Measurements from ENCODE around the gene ACSL4.

Gene ACSL4

GRCh38 chrX:109707720-109708119 lies 25.3 kb downstream of the ACSL4 start:
- peaks cover 6% of the 10 kb centered on the region for H3K36me3 Mint-ChIP-seq (ENCODE audit: low read depth)
- no peak for TF ChIP-seq CTCF (IDR thresholded peaks at IDR 0.05; ENCODE audit: unreplicated experiment in 3 of 3)

GRCh38 chrX:109707319-109707718 lies 25.7 kb downstream of the ACSL4 start:
- TF ChIP-seq CTCF (IDR thresholded peaks at IDR 0.05; ENCODE audit: unreplicated experiment in 3 of 3), result no peak
- Mint-ChIP-seq H3K9me3 (no peaks in the 10 kb centered on the region), H3K27ac (peak overlapping the region in 1 of 3 experiments; percentile 60), H3K27me3 (ENCODE audit: low read depth) (no peaks in the 10 kb centered on the region), H3K4me3 (no peak overlapping the region), H3K36me3 (ENCODE audit: low read depth) (peaks cover 9% of the 10 kb centered on the region), H3K4me1 (peaks cover 26% of the 10 kb centered on the region)

More at GRCh38 chrX:109707720-109708119, 25.3 kb downstream of the ACSL4 start:
- peaks cover 26% of the 10 kb centered on the region for H3K4me1 Mint-ChIP-seq
- no peaks in the 10 kb centered on the region for H3K27me3 Mint-ChIP-seq (ENCODE audit: low read depth)
- H3K4me3 Mint-ChIP-seq, result no peak overlapping the region
- H3K9me3 Mint-ChIP-seq, result no peaks in the 10 kb centered on the region
- peak overlapping the region in 1 of 3 experiments; percentile 60 for H3K27ac Mint-ChIP-seq

- Mint-ChIP-seq H3K27ac (peak overlapping the region in 1 of 3 experiments; percentile 1), H3K36me3 (ENCODE audit: low read depth) (peaks cover 13% of the 10 kb centered on the region), H3K9me3 (no peaks in the 10 kb centered on the region), H3K4me3 (no peak overlapping the region), H3K4me1 (peaks cover 13% of the 10 kb centered on the region), H3K27me3 (ENCODE audit: low read depth) (no peaks in the 10 kb centered on the region)
- TF ChIP-seq CTCF (IDR thresholded peaks at IDR 0.05; ENCODE audit: unreplicated experiment in 3 of 3), result no peak
Measured at GRCh38 chrX:109704563-109704962, 28.5 kb downstream of the ACSL4 start.

- Mint-ChIP-seq H3K4me3 (no peak overlapping the region), H3K27me3 (ENCODE audit: low read depth) (no peaks in the 10 kb centered on the region), H3K9me3 (no peaks in the 10 kb centered on the region), H3K4me1 (peaks cover 22% of the 10 kb centered on the region), H3K27ac (no peak overlapping the region), H3K36me3 (ENCODE audit: low read depth) (peaks cover 7% of the 10 kb centered on the region)
- TF ChIP-seq CTCF (IDR thresholded peaks at IDR 0.05; ENCODE audit: unreplicated experiment in 3 of 3), result no peak
Measured at GRCh38 chrX:109697855-109698254, 35.2 kb downstream of the ACSL4 start.

- H3K27ac Mint-ChIP-seq, result peak overlapping the region in 1 of 3 experiments; percentile 32
- no peak overlapping the region for H3K4me3 Mint-ChIP-seq
- H3K36me3 Mint-ChIP-seq (ENCODE audit: low read depth), result no peaks in the 10 kb centered on the region
- H3K9me3 Mint-ChIP-seq, result no peaks in the 10 kb centered on the region
- H3K4me1 Mint-ChIP-seq, result peaks cover 22% of the 10 kb centered on the region
- no peak for TF ChIP-seq CTCF (IDR thresholded peaks at IDR 0.05; ENCODE audit: unreplicated experiment in 3 of 3)
- H3K27me3 Mint-ChIP-seq (ENCODE audit: low read depth), result no peaks in the 10 kb centered on the region
Measured at GRCh38 chrX:109696146-109696740, 36.8 kb downstream of the ACSL4 start.

- no peak for TF ChIP-seq CTCF (IDR thresholded peaks at IDR 0.05; ENCODE audit: unreplicated experiment in 3 of 3)
- no peaks in the 10 kb centered on the region for H3K27me3 Mint-ChIP-seq (ENCODE audit: low read depth)
- H3K4me1 Mint-ChIP-seq, result peaks cover 22% of the 10 kb centered on the region
- no peaks in the 10 kb centered on the region for H3K9me3 Mint-ChIP-seq
- no peaks in the 10 kb centered on the region for H3K36me3 Mint-ChIP-seq (ENCODE audit: low read depth)
- H3K4me3 Mint-ChIP-seq, result no peak overlapping the region
- no peak overlapping the region for H3K27ac Mint-ChIP-seq
Measured at GRCh38 chrX:109695637-109696036, 37.4 kb downstream of the ACSL4 start.
